Measurements from ENCODE around the gene TCF7L2.

The TCF7L2 gene

GRCh38 chr10:112949875-112950507 is at the start of gene TCF7L2:
TCF7L2 (plus strand) TSS chr10:112950247; CDS start chr10:112950757, 510 bp downstream.
- DNase-seq (ENCODE audit: low read depth): peak; percentile 93

- DNase-seq (ENCODE audit: low read depth): no peak
Observed at GRCh38 chr10:112902730-112903129, 47.3 kb upstream of the TCF7L2 start.

- DNase-seq (ENCODE audit: low read depth): peak; percentile 66
Observed at GRCh38 chr10:112904000-112904399, 46.0 kb upstream of the TCF7L2 start.

GRCh38 chr10:112906945-112907344 is 43.1 kb upstream of the TCF7L2 start:
- no peak for DNase-seq (ENCODE audit: low read depth)

- DNase-seq (ENCODE audit: low read depth): no peak
Observed at GRCh38 chr10:112907893-112908292, 42.2 kb upstream of the TCF7L2 start.

- DNase-seq (ENCODE audit: low read depth): no peak
Observed at GRCh38 chr10:112911206-112911605, 38.8 kb upstream of the TCF7L2 start.

- no peak for DNase-seq (ENCODE audit: low read depth)
Observed at GRCh38 chr10:112912410-112912928, 37.6 kb upstream of the TCF7L2 start.

GRCh38 chr10:112913255-112913654 is 36.8 kb upstream of the TCF7L2 start:
- no peak for DNase-seq (ENCODE audit: low read depth)

GRCh38 chr10:112913661-112914287 is 36.3 kb upstream of the TCF7L2 start:
- no peak for DNase-seq (ENCODE audit: low read depth)

GRCh38 chr10:112914288-112914952 is 35.6 kb upstream of the TCF7L2 start:
- no peak for DNase-seq (ENCODE audit: low read depth)

- peak; percentile 34 for DNase-seq (ENCODE audit: low read depth)
Observed at GRCh38 chr10:112915590-112916572, 34.2 kb upstream of the TCF7L2 start.

- no peak for DNase-seq (ENCODE audit: low read depth)
Observed at GRCh38 chr10:112917681-112918080, 32.4 kb upstream of the TCF7L2 start.

- DNase-seq (ENCODE audit: low read depth): no peak
Observed at GRCh38 chr10:112918771-112919170, 31.3 kb upstream of the TCF7L2 start.

GRCh38 chr10:112919721-112920120 is 30.3 kb upstream of the TCF7L2 start:
- peak; percentile 51 for DNase-seq (ENCODE audit: low read depth)

- no peak for DNase-seq (ENCODE audit: low read depth)
Observed at GRCh38 chr10:112926906-112927688, 22.9 kb upstream of the TCF7L2 start.

GRCh38 chr10:112927980-112928379 is 22.1 kb upstream of the TCF7L2 start:
- no peak for DNase-seq (ENCODE audit: low read depth)

GRCh38 chr10:112932658-112933057 is 17.4 kb upstream of the TCF7L2 start:
- DNase-seq (ENCODE audit: low read depth): no peak

GRCh38 chr10:112934193-112934592 is 15.9 kb upstream of the TCF7L2 start:
- no peak for DNase-seq (ENCODE audit: low read depth)

- DNase-seq (ENCODE audit: low read depth): peak; percentile 79
Observed at GRCh38 chr10:112938808-112939482, 11.1 kb upstream of the TCF7L2 start.

GRCh38 chr10:112945811-112946210 is 4.2 kb upstream of the TCF7L2 start:
- no peak for DNase-seq (ENCODE audit: low read depth)
